Muscle of back (tissue), 11 donors: ENCODE results near the gene CCDC170. TPM values are rescaled to one million over a fixed set of nuclear protein-coding genes. Genes with fewer than 3 reads are reported as not detected.
A peak's percentile ranks its signal among the peaks of the same experiment; 100 is the strongest.
"Not testable (repeated sequence)": the region's sequence is repeated elsewhere in the genome, so short reads cannot be mapped to it uniquely, and the experiment has no call there.

Experiments used
- DNase-seq, 3 donors: peaks; one replicate each; pipeline versions ENCODE4 v3.0.0 to v3.0.0-alpha.2; 2013
- polyA plus RNA-seq, 10 donors: library from polyadenylated mRNA; unstranded; fragments of 120-200 nt; gene quantifications; one replicate each; pipeline ENCODE4 v1.2.1, GENCODE V29; 2013; ENCODE audit not compliant: insufficient read length in 10 of 10

Gene CCDC170
- polyA plus RNA-seq, 10 donors: 0.50 to 1.7 (median 0.69) TPM

- no peak for DNase-seq
These were observed 535 bp upstream of the CCDC170 start for GRCh38 chr6:151493161-151493803.

GRCh38 chr6:151494235-151494935 lies 568 bp downstream of the CCDC170 start:
- DNase-seq: peak in 2 of 3 donors; percentile 54 to 81

- DNase-seq: no peak
These were observed 1.1 kb downstream of the CCDC170 start for GRCh38 chr6:151494936-151495320.

- DNase-seq: no peak
These were observed 1.6 kb downstream of the CCDC170 start for GRCh38 chr6:151495380-151495779.

- no peak for DNase-seq
These were observed 4.1 kb downstream of the CCDC170 start for GRCh38 chr6:151497905-151498304.

GRCh38 chr6:151498327-151498726 lies 4.5 kb downstream of the CCDC170 start:
- DNase-seq: peak in 1 of 3 donors; percentile 24

GRCh38 chr6:151499551-151499950 lies 5.7 kb downstream of the CCDC170 start:
- DNase-seq: no peak

GRCh38 chr6:151501511-151502136 lies 7.8 kb downstream of the CCDC170 start:
- no peak for DNase-seq

- DNase-seq: no peak
These were observed 8.7 kb downstream of the CCDC170 start for GRCh38 chr6:151502499-151502898.

- DNase-seq: no peak
These were observed 12.9 kb downstream of the CCDC170 start for GRCh38 chr6:151506761-151507160.

- no peak for DNase-seq
These were observed 15.2 kb downstream of the CCDC170 start for GRCh38 chr6:151509048-151509447.

GRCh38 chr6:151512481-151512880 lies 18.7 kb downstream of the CCDC170 start:
- DNase-seq: no peak

- no peak for DNase-seq
These were observed 20.3 kb downstream of the CCDC170 start for GRCh38 chr6:151514000-151514730.

- not testable (repeated sequence) for DNase-seq
These were observed 25.2 kb downstream of the CCDC170 start for GRCh38 chr6:151518992-151519391.

- no peak for DNase-seq
These were observed 29.2 kb downstream of the CCDC170 start for GRCh38 chr6:151523034-151523433.

- DNase-seq: no peak
These were observed 30.2 kb downstream of the CCDC170 start for GRCh38 chr6:151524059-151524458.

GRCh38 chr6:151534576-151534975 lies 40.8 kb downstream of the CCDC170 start:
- DNase-seq: no peak

GRCh38 chr6:151535476-151536187 lies 41.8 kb downstream of the CCDC170 start:
- no peak for DNase-seq

GRCh38 chr6:151536188-151536479 lies 42.3 kb downstream of the CCDC170 start:
- peak in 2 of 3 donors; percentile 17 to 39 for DNase-seq

GRCh38 chr6:151537556-151537955 lies 43.7 kb downstream of the CCDC170 start:
- DNase-seq: no peak

- DNase-seq: no peak
These were observed 45.9 kb downstream of the CCDC170 start for GRCh38 chr6:151539506-151540268.
